ENCODE measurements around the gene INSR.

The INSR gene

DNA sequence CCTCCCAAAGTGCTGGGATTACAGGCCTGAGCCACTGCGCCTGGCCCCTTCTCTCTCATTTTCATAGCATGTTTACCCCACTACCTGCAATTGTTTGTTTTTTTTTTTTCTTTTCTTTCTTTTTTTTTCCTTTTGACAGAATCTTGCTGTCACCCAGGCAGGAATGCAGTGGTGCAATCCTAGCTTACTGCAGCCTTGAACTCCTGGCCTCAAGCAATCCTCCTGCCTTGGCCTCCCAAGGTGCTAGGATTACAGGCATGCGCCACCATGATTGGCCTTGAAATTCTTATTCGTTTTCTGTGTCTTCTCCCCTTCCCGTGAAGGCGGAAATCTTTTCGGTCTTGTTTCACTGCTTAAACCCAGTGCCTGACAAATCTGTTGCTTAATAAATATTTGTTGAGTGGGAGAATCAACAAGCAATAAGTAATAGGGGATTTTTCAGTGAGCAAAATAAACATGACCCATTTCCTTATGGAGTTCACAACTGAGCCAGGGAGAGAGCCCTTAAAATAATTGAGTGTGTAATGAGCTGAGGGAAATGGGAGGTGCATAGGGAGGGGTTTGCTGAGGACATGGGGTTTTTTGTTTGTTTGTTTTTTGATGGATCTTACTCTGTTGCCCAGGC lies 1.8 kb upstream of the INSR start:
- no peak for DNase-seq (ENCODE audit: low read depth in 1 of 2, low spot score in 1 of 2)

DNA sequence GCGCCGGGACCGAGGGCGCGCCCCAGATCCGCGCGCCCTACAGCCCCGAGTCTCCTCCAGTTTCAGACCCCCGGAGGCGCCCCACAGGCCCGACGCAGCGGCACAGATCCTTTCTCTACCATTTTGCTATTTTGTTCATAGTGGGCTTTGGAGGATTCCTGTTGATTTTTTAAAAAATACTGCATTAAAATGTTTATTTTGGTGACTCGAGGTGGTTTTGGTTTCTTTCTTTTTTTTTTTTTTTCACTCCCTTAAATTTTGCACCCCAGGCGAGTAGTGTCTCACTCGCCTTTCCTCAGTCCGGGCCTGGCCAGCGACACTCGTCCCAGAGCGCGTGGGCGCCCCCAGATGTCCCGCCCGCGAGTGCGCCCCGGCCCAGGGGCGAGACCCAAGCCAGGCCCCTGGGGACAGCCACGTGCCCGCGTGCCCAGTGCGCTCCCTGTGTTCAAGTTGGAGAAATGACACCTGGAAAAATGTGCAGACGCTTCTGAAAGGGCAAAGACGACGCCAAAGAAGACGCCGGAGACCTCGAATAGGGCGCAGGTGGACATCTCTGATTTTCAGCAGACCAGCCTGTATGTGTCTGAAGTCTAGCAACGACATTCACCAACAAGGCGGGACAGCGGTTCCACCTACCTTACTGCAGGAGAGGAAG lies 471 bp upstream of the INSR start:
- DNase-seq (ENCODE audit: low read depth in 1 of 2, low spot score in 1 of 2), result peak in 1 of 2 donors; percentile 10

DNA sequence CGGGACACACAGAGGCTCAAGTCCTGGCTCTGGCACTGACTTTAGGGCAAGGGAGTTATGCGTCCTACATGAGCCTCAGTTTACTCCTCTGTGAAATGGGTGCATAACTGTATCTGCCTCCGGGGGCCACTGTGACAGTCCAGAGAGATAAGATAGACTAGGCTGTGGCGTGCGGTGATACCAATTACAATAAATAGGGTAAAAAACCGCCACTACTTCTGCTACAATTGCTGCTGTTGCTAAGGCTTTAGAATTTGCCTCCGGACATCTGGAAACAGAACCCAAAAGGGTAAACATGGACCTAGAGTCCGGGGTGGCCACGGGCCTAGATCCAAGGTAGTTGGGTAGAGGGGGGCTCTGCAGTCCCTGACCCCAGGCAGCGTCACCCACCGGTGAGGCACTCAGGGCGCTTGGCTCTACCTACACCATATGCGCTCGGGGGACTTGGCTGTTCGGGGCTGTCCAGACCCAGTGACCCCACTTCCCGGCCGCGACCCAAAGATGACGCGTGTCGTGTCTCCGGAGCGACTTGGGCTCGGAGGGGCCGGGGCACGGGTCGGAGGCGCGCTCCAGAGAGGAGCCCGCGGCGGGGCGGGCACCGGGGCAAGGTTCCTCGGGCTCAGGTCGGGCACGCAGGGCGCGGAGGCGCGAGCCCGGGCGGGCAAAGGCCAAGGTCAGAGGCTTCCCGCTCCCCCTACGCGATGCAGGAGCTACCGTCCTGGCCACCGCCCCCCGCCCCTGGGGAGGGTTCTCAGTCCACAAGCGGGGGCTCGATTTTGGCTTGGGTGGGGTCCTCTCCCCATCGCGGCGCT lies 1.1 kb downstream of the INSR start:
- no peak for DNase-seq (ENCODE audit: low read depth in 1 of 2, low spot score in 1 of 2)

DNA sequence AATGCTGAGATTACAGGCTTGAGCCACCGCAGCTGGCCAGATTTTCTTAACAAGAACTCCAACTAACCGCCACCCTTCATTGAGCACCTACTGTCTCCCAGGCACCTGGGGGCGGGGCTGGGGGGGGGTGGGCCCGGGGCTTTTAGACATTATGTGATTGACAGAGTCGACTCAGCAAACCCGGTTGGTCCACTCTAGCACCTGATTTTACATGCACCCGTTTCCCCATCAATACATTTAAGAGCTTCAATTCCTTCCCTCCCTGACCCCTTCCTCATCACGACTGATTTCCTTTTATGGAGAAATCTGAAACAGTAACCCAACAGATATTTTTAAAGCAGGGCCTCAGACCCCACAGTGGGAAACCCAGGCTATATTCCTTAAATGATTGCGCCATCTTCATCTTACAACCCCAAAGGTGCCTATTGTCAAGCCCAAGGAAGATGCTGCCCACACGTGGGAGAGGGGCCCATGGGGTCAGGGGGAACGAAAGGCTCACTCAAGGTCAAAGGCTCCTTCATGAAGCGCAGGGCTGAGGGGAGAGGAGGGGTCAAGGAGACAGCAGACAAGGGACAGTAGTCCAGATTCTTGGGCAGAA lies 1.8 kb downstream of the INSR start:
- no peak for DNase-seq (ENCODE audit: low read depth in 1 of 2, low spot score in 1 of 2)

DNA sequence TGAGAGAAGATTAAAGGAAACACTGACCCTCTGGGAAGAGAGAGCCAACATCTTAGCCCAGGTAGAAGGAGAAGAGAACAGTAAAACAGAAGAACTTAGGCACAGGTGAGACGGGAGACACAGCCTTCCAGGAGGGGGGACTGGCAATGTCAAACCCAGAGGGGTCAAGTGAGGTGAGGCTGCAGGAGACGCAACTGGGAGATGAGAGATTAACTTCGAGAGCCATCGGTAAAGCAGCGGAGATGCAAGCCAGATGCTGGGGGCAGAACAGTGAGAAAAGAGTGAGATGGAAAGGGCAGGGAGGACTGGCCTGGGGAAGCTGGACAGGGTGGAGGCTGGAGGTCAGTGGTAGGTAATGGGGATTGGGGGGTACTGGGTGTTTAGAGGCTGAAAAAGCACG lies 5.2 kb downstream of the INSR start:
- DNase-seq (ENCODE audit: low read depth in 1 of 2, low spot score in 1 of 2), result no peak

DNA sequence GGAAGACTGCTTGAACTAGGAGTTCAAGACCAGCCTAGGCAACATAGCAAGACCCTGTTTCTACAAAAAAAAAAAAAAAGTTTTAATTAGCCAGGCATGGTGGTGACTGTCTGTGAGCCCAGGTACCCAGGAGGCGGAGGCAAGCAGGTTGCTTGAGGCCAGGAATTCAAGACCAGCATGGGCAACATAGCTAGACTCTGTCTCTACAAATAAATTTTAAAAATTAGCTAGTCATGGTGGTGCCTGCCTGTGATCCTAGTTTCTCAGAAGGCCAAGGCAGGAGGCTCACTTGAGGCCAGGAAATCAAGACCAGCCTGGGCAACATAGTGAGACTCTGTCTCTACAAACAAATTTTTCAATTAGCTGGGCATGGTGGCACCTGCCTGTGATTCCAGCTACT lies 6.1 kb downstream of the INSR start:
- no peak for DNase-seq (ENCODE audit: low read depth in 1 of 2, low spot score in 1 of 2)

DNA sequence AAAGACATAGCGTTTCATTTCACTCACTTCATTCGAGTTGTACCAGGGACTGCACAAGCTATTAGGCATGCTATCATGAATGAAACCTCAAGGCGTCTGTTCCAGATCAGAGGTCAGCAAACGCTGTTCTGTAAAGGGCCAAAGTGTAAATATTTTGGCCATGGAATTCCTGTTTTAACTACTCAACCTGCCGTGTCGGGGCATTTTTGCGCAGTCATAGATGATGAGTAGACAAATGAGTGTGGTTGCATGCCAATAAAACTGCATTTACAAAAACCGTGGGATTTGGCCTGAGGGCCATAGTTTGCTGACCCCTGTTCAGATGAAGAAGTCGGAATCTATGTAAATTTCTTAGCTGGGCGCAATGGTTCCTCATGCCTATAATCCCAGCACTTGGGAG lies 6.5 kb downstream of the INSR start:
- no peak for DNase-seq (ENCODE audit: low read depth in 1 of 2, low spot score in 1 of 2)

DNA sequence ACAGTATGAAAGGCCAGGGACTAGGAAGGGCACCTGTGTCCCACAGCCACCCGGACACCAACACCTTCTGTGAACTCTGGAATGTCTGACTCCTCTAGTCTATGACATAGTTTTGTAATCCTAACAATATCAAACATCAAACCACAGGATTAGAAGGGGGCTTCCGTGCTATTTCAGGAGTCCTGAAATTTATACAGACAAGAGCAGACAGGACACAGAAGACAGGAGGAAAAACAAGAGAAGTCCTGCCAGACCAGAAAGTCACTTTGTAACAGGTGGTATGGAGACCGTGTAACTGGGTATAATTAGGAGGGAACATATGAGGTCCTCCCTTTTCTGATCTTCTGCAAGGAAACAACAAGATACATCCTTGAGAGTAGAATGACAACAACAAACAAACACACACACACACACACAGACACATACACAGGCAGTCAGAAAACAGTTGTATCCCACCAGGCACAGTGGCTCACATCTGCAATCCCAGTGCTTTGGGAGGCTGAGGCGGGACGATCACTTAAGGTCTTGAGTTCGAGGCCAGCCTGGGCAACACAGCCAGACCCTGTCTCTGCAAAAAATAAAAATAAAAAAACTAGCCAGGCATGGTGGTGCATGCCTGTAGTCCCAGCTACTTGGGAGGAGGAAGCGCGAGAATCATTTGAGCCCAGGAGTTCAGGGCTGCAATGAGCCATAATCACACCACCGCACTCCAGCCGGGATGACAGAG lies 13.1 kb downstream of the INSR start:
- DNase-seq (ENCODE audit: low read depth in 1 of 2, low spot score in 1 of 2), result no peak

DNA sequence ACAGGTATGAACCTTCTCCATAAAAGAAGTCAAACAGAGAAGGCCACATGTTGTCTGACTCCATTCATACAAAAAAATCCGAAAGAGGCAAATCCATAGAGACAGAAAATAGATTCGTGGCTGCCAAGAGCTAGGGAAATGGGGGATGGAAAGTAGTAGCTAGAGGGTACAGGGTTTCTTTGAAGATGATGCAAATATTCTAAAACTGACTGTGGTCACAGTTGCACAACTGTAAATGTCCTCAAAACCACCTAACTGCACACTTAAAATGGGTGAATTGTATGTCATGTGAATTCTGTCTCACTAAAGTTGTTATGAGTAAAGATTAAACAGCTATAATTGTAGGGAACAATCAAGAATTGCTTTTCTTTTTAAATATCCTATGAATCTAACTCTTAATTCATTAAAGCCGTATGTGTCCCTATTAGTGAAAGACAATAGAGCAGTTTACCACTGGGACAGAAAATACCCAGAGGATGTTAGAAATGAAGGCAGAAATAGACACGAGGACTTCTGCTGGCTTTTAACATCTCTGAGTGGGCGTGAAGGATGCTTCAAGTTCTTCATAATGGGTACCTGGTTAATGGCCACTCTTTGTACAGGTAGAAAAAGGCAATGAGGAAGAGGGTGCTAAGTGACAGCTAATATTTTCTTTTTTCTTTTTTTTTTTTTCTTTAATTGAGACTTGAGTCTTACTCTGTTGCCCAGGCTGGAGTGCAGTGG lies 21.2 kb downstream of the INSR start:
- DNase-seq (ENCODE audit: low read depth in 1 of 2, low spot score in 1 of 2), result no peak

DNA sequence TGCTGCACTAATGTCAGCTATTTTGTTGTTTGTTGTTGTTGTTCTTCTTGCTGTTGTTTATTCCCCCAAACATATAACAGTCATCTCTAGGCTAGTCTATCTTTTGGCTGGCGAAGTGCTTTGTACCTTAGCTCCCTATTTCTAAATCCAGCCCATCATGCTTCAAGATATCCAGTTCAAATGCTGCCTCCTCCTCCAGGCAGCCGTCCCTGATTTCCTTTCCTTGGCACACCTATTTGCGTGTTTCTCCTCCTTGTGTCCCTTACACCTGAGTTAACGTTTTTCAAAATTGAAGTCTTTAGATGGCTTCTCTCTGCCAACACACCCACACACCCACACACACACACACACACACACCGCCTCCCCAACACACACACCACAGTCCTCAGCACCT lies 25.5 kb downstream of the INSR start:
- DNase-seq (ENCODE audit: low read depth in 1 of 2, low spot score in 1 of 2), result no peak

DNA sequence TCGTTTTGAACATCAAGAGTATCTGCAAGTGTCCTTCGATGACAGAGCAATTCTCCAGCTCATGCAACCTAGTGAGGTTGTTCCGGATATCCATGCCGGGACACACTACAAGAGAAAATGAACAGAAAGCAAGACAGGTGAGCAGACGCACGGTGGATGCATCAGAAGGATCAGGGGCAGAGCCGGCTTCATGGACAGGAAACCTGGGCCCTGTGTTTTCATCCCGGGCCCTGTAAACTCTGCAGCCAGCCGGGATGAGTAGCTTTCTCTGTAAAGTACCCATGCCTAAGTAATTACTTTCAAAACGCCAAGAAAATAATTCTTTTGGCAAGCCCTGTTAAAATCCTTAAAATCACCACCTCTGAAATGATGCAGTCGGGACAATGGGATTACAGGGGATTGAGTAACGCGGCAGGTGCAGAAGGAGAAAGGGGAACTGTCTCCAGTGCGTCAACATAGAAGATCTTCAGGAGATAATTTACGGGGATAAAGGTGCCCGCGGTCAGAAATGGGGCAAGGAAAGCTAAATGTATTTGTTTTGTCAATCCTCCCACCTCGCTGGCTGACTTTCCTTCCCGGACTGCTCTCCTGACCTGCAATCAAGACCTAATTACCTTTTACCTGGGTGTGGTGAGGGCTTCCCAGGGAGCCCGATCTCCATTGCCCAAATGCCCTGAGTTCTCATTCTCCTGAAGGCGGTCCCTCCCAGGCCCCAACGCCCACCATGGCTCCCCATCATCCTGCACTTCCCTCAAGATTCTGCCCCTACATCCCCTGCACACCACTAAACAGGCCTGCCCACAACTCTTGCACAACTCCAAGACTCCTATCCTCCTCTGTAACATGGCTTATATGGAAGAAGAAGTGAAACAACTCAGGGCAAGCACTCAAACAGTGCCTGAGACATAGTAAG lies 26.2 kb downstream of the INSR start:
- DNase-seq (ENCODE audit: low read depth in 1 of 2, low spot score in 1 of 2), result no peak

DNA sequence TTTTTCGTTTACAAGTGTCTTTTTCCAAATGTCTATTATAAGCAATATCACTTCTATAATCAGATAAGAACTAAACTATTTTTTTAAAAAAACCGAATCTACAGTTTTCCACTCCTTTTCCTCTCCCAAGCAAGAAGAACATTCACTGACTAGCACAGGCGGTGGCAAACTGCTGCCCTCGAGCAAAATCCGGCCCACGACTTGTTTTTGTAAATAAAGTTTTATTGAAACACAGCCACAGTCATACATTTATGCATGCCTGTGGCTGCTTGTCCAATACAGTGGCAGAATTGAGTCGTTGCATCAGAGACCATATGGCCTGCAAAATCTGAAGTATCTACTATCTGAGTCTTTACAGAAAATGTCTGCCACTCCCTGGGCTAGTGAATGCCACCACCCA lies 27.4 kb downstream of the INSR start:
- no peak for DNase-seq (ENCODE audit: low read depth in 1 of 2, low spot score in 1 of 2)

DNA sequence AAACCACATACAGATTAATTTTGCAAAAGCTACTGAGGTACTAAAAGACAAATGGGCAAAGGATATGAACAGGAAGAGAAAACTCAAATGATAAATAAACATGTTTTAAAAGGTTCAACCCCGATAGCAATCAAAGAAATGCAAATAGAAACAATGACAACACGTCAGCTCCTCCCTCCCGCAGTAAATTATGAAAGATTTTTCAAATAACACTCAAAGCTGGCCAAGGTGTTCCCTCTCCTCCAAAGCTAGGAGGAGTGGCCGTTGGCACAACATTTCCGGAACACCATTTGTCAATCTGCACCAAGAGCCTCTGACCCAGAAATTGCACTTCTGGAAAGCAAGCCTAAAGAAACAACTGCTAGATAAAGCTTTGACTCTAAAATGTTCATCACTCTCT lies 28.3 kb downstream of the INSR start:
- no peak for DNase-seq (ENCODE audit: low read depth in 1 of 2, low spot score in 1 of 2)

DNA sequence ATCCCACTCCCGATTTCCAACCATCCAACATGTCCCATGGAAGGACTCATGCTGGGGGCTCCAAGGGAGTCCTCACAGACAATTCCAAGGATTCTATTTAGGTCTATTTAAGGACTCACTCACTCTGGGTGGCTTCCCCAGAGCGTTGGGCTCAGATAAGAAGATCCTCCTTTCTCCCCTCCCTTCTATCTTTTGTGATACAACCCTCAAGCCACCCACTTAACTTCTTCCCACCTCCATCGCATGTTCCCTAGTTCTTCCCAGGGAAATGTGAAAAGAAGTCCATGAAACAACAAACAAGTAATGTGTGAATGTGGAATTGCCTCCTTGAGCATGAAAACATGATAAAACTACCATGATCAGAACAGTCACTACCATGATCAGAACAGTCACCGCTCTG lies 29.4 kb downstream of the INSR start:
- DNase-seq (ENCODE audit: low read depth in 1 of 2, low spot score in 1 of 2), result no peak

DNA sequence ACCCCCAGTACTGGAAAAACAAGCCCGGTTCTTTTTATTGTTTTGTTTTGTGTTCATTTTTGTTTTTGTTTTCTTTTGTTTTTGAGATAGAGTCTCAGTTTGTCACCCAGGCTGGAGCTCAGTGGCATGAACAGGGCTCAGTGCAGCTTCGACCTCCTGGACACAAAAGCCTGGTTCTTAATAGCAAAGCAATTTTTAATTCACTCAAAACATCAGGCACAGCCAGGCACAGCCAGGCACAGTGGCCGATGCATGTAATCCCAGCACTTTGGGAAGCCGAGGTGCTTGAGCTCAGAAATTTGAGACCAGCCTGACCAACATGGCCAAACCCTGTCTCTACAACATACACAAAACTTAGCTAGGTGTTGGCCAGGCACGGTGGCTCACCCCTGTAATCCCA lies 30.7 kb downstream of the INSR start:
- no peak for DNase-seq (ENCODE audit: low read depth in 1 of 2, low spot score in 1 of 2)

DNA sequence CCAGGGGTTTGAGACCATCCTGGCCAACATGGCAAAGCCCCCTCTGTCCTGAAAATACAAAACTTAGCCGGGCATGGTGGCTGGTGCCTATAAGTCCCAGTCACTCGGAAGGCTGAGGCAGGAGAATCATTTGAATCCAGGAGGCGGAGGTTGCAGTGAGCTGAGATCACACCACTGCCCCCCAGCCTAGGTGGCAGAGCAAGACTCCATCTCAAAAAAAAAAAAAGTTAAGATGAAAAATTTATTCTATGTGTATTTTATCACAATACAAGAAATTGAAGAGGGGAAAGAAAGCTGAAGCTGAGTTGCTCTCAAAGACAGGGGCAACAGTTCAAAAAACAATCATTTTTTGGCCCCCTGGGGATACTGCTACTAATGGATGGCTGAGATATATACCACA lies 31.1 kb downstream of the INSR start:
- no peak for DNase-seq (ENCODE audit: low read depth in 1 of 2, low spot score in 1 of 2)

DNA sequence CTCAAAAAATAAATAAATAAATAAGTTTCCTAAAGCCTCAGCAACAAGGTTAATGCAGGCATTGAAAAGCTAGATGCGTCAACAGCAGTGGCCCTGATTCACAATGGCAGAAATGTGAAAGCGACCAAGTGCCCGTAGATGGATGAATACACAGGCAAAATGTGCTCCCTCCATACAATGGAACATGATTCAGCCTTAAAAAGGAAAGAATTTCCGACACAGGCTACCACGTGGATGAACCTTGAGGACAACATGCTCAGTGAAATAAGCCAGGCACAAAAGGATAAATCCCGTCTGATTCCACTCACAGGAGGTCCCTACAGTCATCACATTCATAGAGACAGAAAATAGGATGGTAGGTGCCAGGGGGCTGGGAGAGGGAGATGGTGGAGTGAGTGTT lies 31.7 kb downstream of the INSR start:
- DNase-seq (ENCODE audit: low read depth in 1 of 2, low spot score in 1 of 2), result no peak

DNA sequence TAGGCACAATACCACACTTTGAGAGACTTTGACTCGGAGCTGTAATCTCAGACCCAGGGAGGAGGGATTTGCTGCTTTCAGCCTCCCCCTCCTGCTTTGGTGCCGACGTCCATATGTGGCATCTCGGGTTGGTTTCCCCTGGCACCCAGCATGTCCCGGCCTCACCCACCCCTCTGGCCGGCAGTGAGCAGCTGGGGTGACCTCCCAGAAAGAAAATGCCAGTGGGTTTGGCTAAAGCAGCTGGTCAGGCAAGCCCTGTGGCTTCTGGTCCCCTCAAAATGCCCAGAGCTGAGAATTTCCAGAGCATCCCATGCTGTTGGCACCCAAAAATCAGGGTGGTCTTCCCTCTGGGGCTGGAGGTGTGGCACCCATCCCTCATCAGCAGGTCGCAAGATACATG lies 34.1 kb downstream of the INSR start:
- no peak for DNase-seq (ENCODE audit: low read depth in 1 of 2, low spot score in 1 of 2)

DNA sequence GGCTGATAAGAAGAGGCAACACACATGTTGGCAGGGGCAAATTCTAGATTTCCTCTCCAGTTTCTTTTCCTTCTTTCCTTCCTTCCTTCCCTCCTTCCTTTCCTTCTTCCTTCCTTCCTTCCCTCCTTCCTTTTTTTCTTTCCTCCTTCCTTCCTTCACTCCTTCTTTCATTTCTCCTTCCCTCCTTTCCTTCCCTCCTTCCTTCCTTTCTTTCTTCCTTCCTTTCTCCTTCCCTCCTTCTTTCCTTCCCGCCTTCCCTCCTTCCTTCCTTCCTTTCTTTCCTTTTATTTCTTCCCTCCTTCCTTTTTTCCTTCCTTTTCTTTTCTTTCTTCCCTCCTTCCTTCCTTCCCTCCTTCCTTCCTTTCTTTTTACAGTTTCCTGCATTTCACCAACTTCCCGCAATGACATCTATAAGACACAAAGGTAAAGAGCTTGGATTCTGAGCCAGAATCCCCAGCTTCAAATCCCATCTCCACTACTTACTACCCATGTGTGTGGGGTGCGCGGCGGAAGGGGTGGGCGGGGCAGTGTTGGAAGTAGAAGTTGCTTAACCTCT lies 35.3 kb downstream of the INSR start:
- DNase-seq (ENCODE audit: low read depth in 1 of 2, low spot score in 1 of 2), result no peak
